ENCODE data around the gene DDAH1.

The DDAH1 gene

GRCh38 chr1:85325920-85326319 is 139.0 kb downstream of the DDAH1 start:
- peaks cover 13% of the 10 kb centered on the region for H3K79me1 ChIP-seq (ENCODE audit: low read length)
- no peak for DNase-seq
- no peak overlapping the region for H4K91ac ChIP-seq (ENCODE audit: low read depth, low read length)
- no peaks in the 10 kb centered on the region for H3K9me3 ChIP-seq (ENCODE audit: insufficient read depth, low read depth, low read length)
- H3K14ac ChIP-seq (ENCODE audit: low read length): no peak overlapping the region
- H4K8ac ChIP-seq (ENCODE audit: low read depth, low read length): no peak overlapping the region
- H2AK5ac ChIP-seq (ENCODE audit: low read length): no peak overlapping the region
- peaks cover 14 to 15% of the 10 kb centered on the region in 2 experiments for H3K4me1 ChIP-seq (ENCODE audit: control insufficient read depth in 1 of 2, insufficient read depth in 2 of 2, low read length in 2 of 2)
- no peak overlapping the region for H3K4me2 ChIP-seq (ENCODE audit: low read length)
- H3K79me2 ChIP-seq (ENCODE audit: control insufficient read depth, insufficient read depth, low read length, poor library complexity): no peaks in the 10 kb centered on the region
- no peak overlapping the region for H2BK5ac ChIP-seq (ENCODE audit: low read depth, low read length, poor library complexity)
- no peak overlapping the region for H3K4ac ChIP-seq (ENCODE audit: low read depth, low read length)
- no peak overlapping the region for H4K12ac ChIP-seq (ENCODE audit: low read depth, low read length)
- no peak overlapping the region for H2BK12ac ChIP-seq (ENCODE audit: low read length)
- no peaks in the 10 kb centered on the region for H3K36me3 ChIP-seq (ENCODE audit: control insufficient read depth in 1 of 2, insufficient read depth in 2 of 2, low read length in 2 of 2)
- H3K27me3 ChIP-seq (ENCODE audit: insufficient read depth, low read length): no peaks in the 10 kb centered on the region
- no peak overlapping the region for H3K9ac ChIP-seq (ENCODE audit: low read length)
- H3K4me3 ChIP-seq (ENCODE audit: low read depth, low read length): no peak overlapping the region
- no peak overlapping the region for H3K23ac ChIP-seq (ENCODE audit: low read length)
- no peak overlapping the region for H2BK120ac ChIP-seq (ENCODE audit: insufficient read depth, low read length, poor library complexity)
- no peak overlapping the region for H2AFZ ChIP-seq (ENCODE audit: insufficient read depth, low read length, poor library complexity)
- no peak overlapping the region for H3K27ac ChIP-seq (ENCODE audit: low read depth, low read length)
- no peak overlapping the region for H3K18ac ChIP-seq (ENCODE audit: low read length)

- H3K4me2 ChIP-seq (ENCODE audit: low read length): no peak overlapping the region
- no peak overlapping the region for H3K14ac ChIP-seq (ENCODE audit: low read length)
- H3K79me1 ChIP-seq (ENCODE audit: low read length): peaks cover 5% of the 10 kb centered on the region
- no peaks in the 10 kb centered on the region for H3K79me2 ChIP-seq (ENCODE audit: control insufficient read depth, insufficient read depth, low read length, poor library complexity)
- no peak overlapping the region for H2BK12ac ChIP-seq (ENCODE audit: low read length)
- H2BK5ac ChIP-seq (ENCODE audit: low read depth, low read length, poor library complexity): no peak overlapping the region
- H3K4ac ChIP-seq (ENCODE audit: low read depth, low read length): no peak overlapping the region
- H4K8ac ChIP-seq (ENCODE audit: low read depth, low read length): no peak overlapping the region
- no peaks in the 10 kb centered on the region for H3K36me3 ChIP-seq (ENCODE audit: control insufficient read depth in 1 of 2, insufficient read depth in 2 of 2, low read length in 2 of 2)
- no peak overlapping the region for H3K23ac ChIP-seq (ENCODE audit: low read length)
- H3K18ac ChIP-seq (ENCODE audit: low read length): no peak overlapping the region
- H4K12ac ChIP-seq (ENCODE audit: low read depth, low read length): no peak overlapping the region
- H3K4me1 ChIP-seq (ENCODE audit: control insufficient read depth in 1 of 2, insufficient read depth in 2 of 2, low read length in 2 of 2): peaks cover 7% of the 10 kb centered on the region in 2 experiments
- no peak overlapping the region for H4K91ac ChIP-seq (ENCODE audit: low read depth, low read length)
- no peak overlapping the region for H3K4me3 ChIP-seq (ENCODE audit: low read depth, low read length)
- no peaks in the 10 kb centered on the region for H3K9me3 ChIP-seq (ENCODE audit: insufficient read depth, low read depth, low read length)
- H3K27ac ChIP-seq (ENCODE audit: low read depth, low read length): no peak overlapping the region
- DNase-seq: no peak
- H2AK5ac ChIP-seq (ENCODE audit: low read length): no peak overlapping the region
- no peaks in the 10 kb centered on the region for H3K27me3 ChIP-seq (ENCODE audit: insufficient read depth, low read length)
- H3K9ac ChIP-seq (ENCODE audit: low read length): no peak overlapping the region
- no CpG with 5 or more reads among the region's 5 CpGs for WGBS (ENCODE audit: extremely low coverage, insufficient coverage, insufficient read length)
- H2BK120ac ChIP-seq (ENCODE audit: insufficient read depth, low read length, poor library complexity): no peak overlapping the region
- no peak overlapping the region for H2AFZ ChIP-seq (ENCODE audit: insufficient read depth, low read length, poor library complexity)
Measured at GRCh38 chr1:85323770-85324169, 141.2 kb downstream of the DDAH1 start.

GRCh38 chr1:85322655-85323054 is 142.3 kb downstream of the DDAH1 start:
- Histone ChIP-seq H3K36me3 (ENCODE audit: control insufficient read depth in 1 of 2, insufficient read depth in 2 of 2, low read length in 2 of 2) (no peaks in the 10 kb centered on the region), H3K4ac (ENCODE audit: low read depth, low read length) (no peak overlapping the region), H3K4me3 (ENCODE audit: low read depth, low read length) (no peak overlapping the region), H3K9me3 (ENCODE audit: insufficient read depth, low read depth, low read length) (no peaks in the 10 kb centered on the region), H2AK5ac (ENCODE audit: low read length) (no peak overlapping the region), H4K12ac (ENCODE audit: low read depth, low read length) (no peak overlapping the region), H2BK120ac (ENCODE audit: insufficient read depth, low read length, poor library complexity) (no peak overlapping the region), H2AFZ (ENCODE audit: insufficient read depth, low read length, poor library complexity) (no peak overlapping the region), H4K91ac (ENCODE audit: low read depth, low read length) (no peak overlapping the region), H4K8ac (ENCODE audit: low read depth, low read length) (no peak overlapping the region), H3K4me2 (ENCODE audit: low read length) (no peak overlapping the region), H3K79me1 (ENCODE audit: low read length) (no peaks in the 10 kb centered on the region), H3K79me2 (ENCODE audit: control insufficient read depth, insufficient read depth, low read length, poor library complexity) (no peaks in the 10 kb centered on the region), H3K27me3 (ENCODE audit: insufficient read depth, low read length) (no peaks in the 10 kb centered on the region), H2BK5ac (ENCODE audit: low read depth, low read length, poor library complexity) (no peak overlapping the region), H3K27ac (ENCODE audit: low read depth, low read length) (no peak overlapping the region), H3K9ac (ENCODE audit: low read length) (no peak overlapping the region), H3K23ac (ENCODE audit: low read length) (no peak overlapping the region), H3K4me1 (ENCODE audit: control insufficient read depth in 1 of 2, insufficient read depth in 2 of 2, low read length in 2 of 2) (peaks cover 3% of the 10 kb centered on the region in 2 experiments), H3K18ac (ENCODE audit: low read length) (no peak overlapping the region), H3K14ac (ENCODE audit: low read length) (no peak overlapping the region), H2BK12ac (ENCODE audit: low read length) (no peak overlapping the region)
- no peak for DNase-seq
- no CpG with 5 or more reads among the region's 2 CpGs for WGBS (ENCODE audit: extremely low coverage, insufficient coverage, insufficient read length)

GRCh38 chr1:85321237-85321964 is 143.6 kb downstream of the DDAH1 start:
- H4K91ac ChIP-seq (ENCODE audit: low read depth, low read length): no peak overlapping the region
- H4K12ac ChIP-seq (ENCODE audit: low read depth, low read length): no peak overlapping the region
- DNase-seq: no peak
- no peak overlapping the region for H3K9ac ChIP-seq (ENCODE audit: low read length)
- H3K27ac ChIP-seq (ENCODE audit: low read depth, low read length): no peak overlapping the region
- no peak overlapping the region for H2BK5ac ChIP-seq (ENCODE audit: low read depth, low read length, poor library complexity)
- H4K8ac ChIP-seq (ENCODE audit: low read depth, low read length): no peak overlapping the region
- no peak overlapping the region for H3K18ac ChIP-seq (ENCODE audit: low read length)
- no peak overlapping the region for H2BK120ac ChIP-seq (ENCODE audit: insufficient read depth, low read length, poor library complexity)
- no peak overlapping the region for H3K14ac ChIP-seq (ENCODE audit: low read length)
- H3K4me2 ChIP-seq (ENCODE audit: low read length): no peak overlapping the region
- no peaks in the 10 kb centered on the region for H3K36me3 ChIP-seq (ENCODE audit: control insufficient read depth in 1 of 2, insufficient read depth in 2 of 2, low read length in 2 of 2)
- H3K27me3 ChIP-seq (ENCODE audit: insufficient read depth, low read length): no peaks in the 10 kb centered on the region
- H3K9me3 ChIP-seq (ENCODE audit: insufficient read depth, low read depth, low read length): no peaks in the 10 kb centered on the region
- no peak overlapping the region for H2AK5ac ChIP-seq (ENCODE audit: low read length)
- no peaks in the 10 kb centered on the region for H3K79me1 ChIP-seq (ENCODE audit: low read length)
- no CpG with 5 or more reads among the region's 7 CpGs for WGBS (ENCODE audit: extremely low coverage, insufficient coverage, insufficient read length)
- H3K79me2 ChIP-seq (ENCODE audit: control insufficient read depth, insufficient read depth, low read length, poor library complexity): no peaks in the 10 kb centered on the region
- H3K4me1 ChIP-seq (ENCODE audit: control insufficient read depth in 1 of 2, insufficient read depth in 2 of 2, low read length in 2 of 2): peaks cover 3% of the 10 kb centered on the region in 2 experiments
- H3K4ac ChIP-seq (ENCODE audit: low read depth, low read length): no peak overlapping the region
- no peak overlapping the region for H2BK12ac ChIP-seq (ENCODE audit: low read length)
- H3K4me3 ChIP-seq (ENCODE audit: low read depth, low read length): no peak overlapping the region
- H2AFZ ChIP-seq (ENCODE audit: insufficient read depth, low read length, poor library complexity): no peak overlapping the region
- no peak overlapping the region for H3K23ac ChIP-seq (ENCODE audit: low read length)

Data from trophoblast cell (in vitro differentiated cells and primary cell).